Ovary (tissue), 9 donors: ENCODE measurements around the gene PIGC. TPM values are rescaled to one million over a fixed set of nuclear protein-coding genes. Genes with fewer than 3 reads are reported as not detected.

Experiments used
- DNase-seq, 5 donors: peaks; one replicate each; pipeline ENCODE4 v3.0.0-alpha.2; 2019 to 2020
- H3K27ac ChIP-seq, 2 donors: fragments of 200-600 bp; one replicate each; pipeline versions ENCODE4 v1.5.1 to v1.8.0; 2019 to 2022
- H3K27me3 ChIP-seq: fragments of 200-600 bp; one replicate; pipeline ENCODE4 v1.8.0; 2022
- H3K36me3 ChIP-seq: fragments of 200-600 bp; sonication (generic); one replicate; pipeline ENCODE4 v1.5.1; 2019
- H3K4me1 ChIP-seq: one replicate; pipeline ENCODE4 v1.8.1; 2013; ENCODE audit warnings: mild to moderate bottlenecking, moderate library complexity; ENCODE audit not compliant: insufficient read depth
- H3K4me3 ChIP-seq: fragments of 200-600 bp; sonication (generic); one replicate; pipeline ENCODE4 v1.5.1; 2017
- H3K9me3 ChIP-seq, 2 donors: fragments of 200-600 bp in 1 of 2; sonication (generic) in 1 of 2; one replicate each; pipeline versions ENCODE4 v1.5.1 to v1.8.1; 2013 to 2019; ENCODE audit warnings: mild to moderate bottlenecking in 1 of 2, moderate library complexity in 1 of 2
- EP300 ChIP-seq: sonication (generic); formaldehyde crosslinking; IDR thresholded peaks from one replicate; pipeline ENCODE4 v1.6.1; 2017; ENCODE audit warnings: antibody characterized with exemption
- POLR2A ChIP-seq: fragments of 450-650 bp; IDR thresholded peaks from one replicate; pipeline ENCODE4 v1.6.1; 2017; ENCODE audit warnings: antibody characterized with exemption, mild to moderate bottlenecking, moderate library complexity
- WGBS, 3 donors: extraction: QIAGEN DNeasy Blood & Tissue Kit in 1 of 3; methylation state at CpG; one replicate each; pipeline versions ENCODE4 v1.1.5 to v1.1.7; 2013 to 2017; 5-methylcytosine and 5-hydroxymethylcytosine counted together
- intact Hi-C, 4 donors: fragments of 100-400 bp; cut with DNase I; formaldehyde crosslinking; loops; one replicate each; pipeline versions ENCODE4 v1.11.0 to v1.15.1; 2022 to 2023
- polyA plus RNA-seq, 2 donors: library from polyadenylated mRNA; stranded (reverse); fragments of 200-250 nt in 1 of 2; fragments of 350-450 nt in 1 of 2; fragmentation: Illumina TruSeq in 1 of 2; extraction: RNeasy Lipid Tissue Mini Kit (QIAGEN cat#74804) in 1 of 2; gene quantifications; one replicate each; pipeline ENCODE4 v1.2.3, GENCODE V29; 2013 to 2014
- total RNA-seq, 7 donors: library from RNA; depleted of rRNA in 2 of 7; stranded (reverse); fragments of >200 nt in 2 of 7; fragmentation: NEBNext Ultra II Directional in 3 of 7; extraction: Animal tissue kit (Norgen Biotek cat#: 25700) in 3 of 7; gene quantifications; one replicate each; pipeline versions ENCODE4 v1.1.0 to v1.2.4, GENCODE V29; 2016 to 2023
- TF ChIP-seq, protein P1 (sequence below), 3 donors: fragments of 450-650 bp in 2 of 3; fragments of 200-600 bp in 1 of 3; IDR thresholded peaks; one replicate each; pipeline versions ENCODE4 v1.5.1 to v1.8.0; 2016 to 2022; ENCODE audit warnings: antibody characterized with exemption in 3 of 3, mild to moderate bottlenecking in 1 of 3
- donor health status: DM: no; HTN: no; CAD: no; lungs with moderate emphysema.
- donor health status: DM: no; HTN: no; CAD: no.
- donor health status: Bipolar disorder and iron deficiency.
- donor health status: DM: yes; HTN: yes; CAD: no.
- donor health status: DM: no; HTN: no; CAD: no.
- donor health status: DM: yes; HTN: yes; CAD: no.

Gene PIGC
- total and polyA plus RNA-seq, 9 donors, result 21.1 to 49.3 (median 25.1) TPM

DNA sequence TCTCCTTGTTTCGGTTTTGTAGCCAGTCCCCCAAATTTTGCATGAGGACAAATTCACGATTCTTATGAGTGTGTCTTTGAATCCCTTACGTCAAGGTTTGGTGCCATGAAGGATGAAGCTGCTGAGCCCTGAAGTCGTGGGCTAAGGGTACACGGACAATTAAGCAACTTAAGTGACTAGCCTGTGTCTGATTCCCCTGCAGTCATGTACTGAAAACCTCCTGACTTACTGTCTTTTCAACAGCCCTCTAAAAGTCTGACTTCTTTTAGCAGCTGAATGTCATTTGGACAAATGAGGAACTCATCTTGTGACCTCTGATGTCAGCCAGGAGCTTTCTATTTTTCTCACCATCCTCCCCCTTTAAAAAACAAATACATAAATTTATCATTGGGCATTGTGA lies 50.5 kb downstream of the PIGC start:
- no peak for DNase-seq
- no peaks in the 10 kb centered on the region for H3K36me3 ChIP-seq
- intact Hi-C loops, result loop anchor here in 1 of 4 donors (10.0 kb wide), 1 partner anchor 109 kb away; no protein-coding TSS in a partner anchor
- no peaks in the 10 kb centered on the region for H3K9me3 ChIP-seq
- TF ChIP-seq, protein P1, sequence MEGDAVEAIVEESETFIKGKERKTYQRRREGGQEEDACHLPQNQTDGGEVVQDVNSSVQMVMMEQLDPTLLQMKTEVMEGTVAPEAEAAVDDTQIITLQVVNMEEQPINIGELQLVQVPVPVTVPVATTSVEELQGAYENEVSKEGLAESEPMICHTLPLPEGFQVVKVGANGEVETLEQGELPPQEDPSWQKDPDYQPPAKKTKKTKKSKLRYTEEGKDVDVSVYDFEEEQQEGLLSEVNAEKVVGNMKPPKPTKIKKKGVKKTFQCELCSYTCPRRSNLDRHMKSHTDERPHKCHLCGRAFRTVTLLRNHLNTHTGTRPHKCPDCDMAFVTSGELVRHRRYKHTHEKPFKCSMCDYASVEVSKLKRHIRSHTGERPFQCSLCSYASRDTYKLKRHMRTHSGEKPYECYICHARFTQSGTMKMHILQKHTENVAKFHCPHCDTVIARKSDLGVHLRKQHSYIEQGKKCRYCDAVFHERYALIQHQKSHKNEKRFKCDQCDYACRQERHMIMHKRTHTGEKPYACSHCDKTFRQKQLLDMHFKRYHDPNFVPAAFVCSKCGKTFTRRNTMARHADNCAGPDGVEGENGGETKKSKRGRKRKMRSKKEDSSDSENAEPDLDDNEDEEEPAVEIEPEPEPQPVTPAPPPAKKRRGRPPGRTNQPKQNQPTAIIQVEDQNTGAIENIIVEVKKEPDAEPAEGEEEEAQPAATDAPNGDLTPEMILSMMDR (IDR thresholded peaks at IDR 0.05), result no peak
- no peak for TF ChIP-seq EP300
- TF ChIP-seq POLR2A, result no peak
- H3K4me1 ChIP-seq, result peaks cover 5% of the 10 kb centered on the region
- no peak overlapping the region for H3K27ac ChIP-seq
- no peaks in the 10 kb centered on the region for H3K27me3 ChIP-seq
- H3K4me3 ChIP-seq, result no peak overlapping the region
- 82 to 87% (median 86%) methylated on average over 5 of the region's 5 CpGs for WGBS, 3 donors

- no peaks in the 10 kb centered on the region for H3K9me3 ChIP-seq
- no peak overlapping the region for H3K27ac ChIP-seq
- intact Hi-C loops, result loop anchor here in 1 of 4 donors (10.0 kb wide), 1 partner anchor 107 kb away; no protein-coding TSS in a partner anchor
- 96 to 98% (median 96%) methylated on average over 1 of the region's 1 CpG for WGBS, 3 donors
- no peak overlapping the region for H3K4me3 ChIP-seq
- no peaks in the 10 kb centered on the region for H3K36me3 ChIP-seq
- H3K27me3 ChIP-seq, result no peaks in the 10 kb centered on the region
- TF ChIP-seq POLR2A (no peak), EP300 (no peak)
- TF ChIP-seq, protein P1 (IDR thresholded peaks at IDR 0.05), result no peak
- peaks cover 5% of the 10 kb centered on the region for H3K4me1 ChIP-seq
- DNase-seq, result no peak
Observed at GRCh38 chr1:172391976-172392375, 51.9 kb downstream of the PIGC start.

Other genes with a start within 250 kb of the PIGC start
- not detected for gene C1orf105, start 23.4 kb downstream of the PIGC start, total RNA-seq
- not detected for gene C1orf105, start 23.4 kb downstream of the PIGC start, polyA plus RNA-seq
- 10 to 100 TPM; 51.5 to 68.1 (median 59.6) TPM for gene SUCO, start 89.1 kb upstream of the PIGC start, total RNA-seq
- 10 to 100 TPM; 14.0 to 20.2 TPM for gene SUCO, start 89.1 kb upstream of the PIGC start, polyA plus RNA-seq
- gene FASLG, start 215.0 kb upstream of the PIGC start, total RNA-seq, result under 1 TPM in 3 of 7 donors, not detected in 4; 0.23 to 0.34 (median 0.31) TPM
- gene FASLG, start 215.0 kb upstream of the PIGC start, polyA plus RNA-seq, result under 1 TPM; 0.07 to 0.83 TPM